ENCODE measurements around the gene TNFRSF19. TPM values are rescaled to one million over a fixed set of nuclear protein-coding genes. Genes with fewer than 3 reads are reported as not detected.

Gene TNFRSF19
- total RNA-seq, 4 donors from 2014 or later: 4.9 to 9.2 (median 7.7) TPM

DNA sequence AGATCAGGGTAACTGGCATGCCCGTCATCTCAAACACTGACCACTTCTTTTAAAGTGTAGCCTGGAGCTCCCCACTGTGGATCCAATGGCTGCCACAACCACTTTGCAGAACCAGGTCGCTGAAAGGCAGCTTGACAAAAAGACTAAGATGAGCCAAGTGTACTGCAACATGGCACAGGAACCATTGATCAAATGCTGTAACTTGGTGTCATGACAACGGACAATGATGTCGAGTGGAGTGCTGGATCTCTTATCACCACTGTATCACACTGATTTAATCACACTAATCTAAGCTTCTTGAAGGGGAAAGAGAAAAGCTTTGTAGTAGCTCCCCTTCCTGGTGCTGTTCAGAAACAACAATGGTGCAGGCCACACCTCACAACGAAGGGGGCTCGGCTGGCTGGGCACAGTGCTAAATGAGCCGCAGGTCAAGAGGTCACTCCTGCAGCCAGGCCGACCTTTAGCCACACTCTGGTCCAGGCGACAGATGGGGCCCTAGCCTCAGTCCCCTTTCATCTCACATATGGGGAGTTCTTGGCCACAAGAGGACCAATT lies 2.2 kb upstream of the TNFRSF19 start:
- WGBS, 2 donors: 61 to 62% methylated on average over 8 to 9 of the region's 9 CpGs
- H3K4me1 ChIP-seq: peaks cover 4 to 5% of the 10 kb centered on the region in 2 donors
- no peak overlapping the region for H3K4me3 ChIP-seq (replicated peaks in 1 of 3)
- intact Hi-C loops (cut with DNase I): no loop called here
- H3K36me3 ChIP-seq: no peaks in the 10 kb centered on the region
- no peak for DNase-seq
- no peaks in the 10 kb centered on the region for H3K9me3 ChIP-seq
- H3K27me3 ChIP-seq: no peaks in the 10 kb centered on the region
- no peak overlapping the region for H3K27ac ChIP-seq
- TF ChIP-seq POLR2A (IDR thresholded peaks at IDR 0.05): no peak
- TF ChIP-seq, protein P1, sequence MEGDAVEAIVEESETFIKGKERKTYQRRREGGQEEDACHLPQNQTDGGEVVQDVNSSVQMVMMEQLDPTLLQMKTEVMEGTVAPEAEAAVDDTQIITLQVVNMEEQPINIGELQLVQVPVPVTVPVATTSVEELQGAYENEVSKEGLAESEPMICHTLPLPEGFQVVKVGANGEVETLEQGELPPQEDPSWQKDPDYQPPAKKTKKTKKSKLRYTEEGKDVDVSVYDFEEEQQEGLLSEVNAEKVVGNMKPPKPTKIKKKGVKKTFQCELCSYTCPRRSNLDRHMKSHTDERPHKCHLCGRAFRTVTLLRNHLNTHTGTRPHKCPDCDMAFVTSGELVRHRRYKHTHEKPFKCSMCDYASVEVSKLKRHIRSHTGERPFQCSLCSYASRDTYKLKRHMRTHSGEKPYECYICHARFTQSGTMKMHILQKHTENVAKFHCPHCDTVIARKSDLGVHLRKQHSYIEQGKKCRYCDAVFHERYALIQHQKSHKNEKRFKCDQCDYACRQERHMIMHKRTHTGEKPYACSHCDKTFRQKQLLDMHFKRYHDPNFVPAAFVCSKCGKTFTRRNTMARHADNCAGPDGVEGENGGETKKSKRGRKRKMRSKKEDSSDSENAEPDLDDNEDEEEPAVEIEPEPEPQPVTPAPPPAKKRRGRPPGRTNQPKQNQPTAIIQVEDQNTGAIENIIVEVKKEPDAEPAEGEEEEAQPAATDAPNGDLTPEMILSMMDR (IDR thresholded peaks at IDR 0.05): no peak

DNA sequence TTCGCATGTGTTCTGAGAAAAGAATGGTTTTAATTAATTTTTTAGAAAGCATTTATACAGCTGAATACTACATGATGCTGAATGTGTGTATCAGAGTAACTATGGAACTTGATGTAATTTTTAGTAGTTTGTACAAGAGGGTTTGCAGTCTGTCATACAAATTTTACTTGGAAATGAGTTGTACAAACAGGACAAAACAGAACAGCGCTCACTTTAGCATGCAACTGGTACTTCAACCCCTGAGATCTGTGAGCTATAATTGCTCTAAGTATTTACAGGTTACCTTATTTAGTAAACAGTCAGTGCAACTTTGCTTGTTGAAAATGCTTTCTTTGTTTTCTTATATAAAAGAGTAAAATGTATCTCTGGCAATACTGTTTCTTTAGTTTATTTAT lies 706 bp downstream of the TNFRSF19 start:
- no peaks in the 10 kb centered on the region for H3K36me3 ChIP-seq
- peaks cover 4 to 5% of the 10 kb centered on the region in 2 donors for H3K4me1 ChIP-seq
- H3K9me3 ChIP-seq: no peaks in the 10 kb centered on the region
- intact Hi-C loops (cut with DNase I): loop anchor here (10.0 kb wide), 1 partner anchor 54 kb away; no protein-coding TSS in a partner anchor
- 48 to 59% methylated on average over 2 of the region's 2 CpGs for WGBS, 2 donors
- DNase-seq: no peak
- H3K27me3 ChIP-seq: no peaks in the 10 kb centered on the region
- TF ChIP-seq, protein P1 (IDR thresholded peaks at IDR 0.05): peak in 1 of 6 experiments; percentile 8
- no peak for TF ChIP-seq POLR2A (IDR thresholded peaks at IDR 0.05)
- no peak overlapping the region for H3K4me3 ChIP-seq (replicated peaks in 1 of 3)
- no peak overlapping the region for H3K27ac ChIP-seq

DNA sequence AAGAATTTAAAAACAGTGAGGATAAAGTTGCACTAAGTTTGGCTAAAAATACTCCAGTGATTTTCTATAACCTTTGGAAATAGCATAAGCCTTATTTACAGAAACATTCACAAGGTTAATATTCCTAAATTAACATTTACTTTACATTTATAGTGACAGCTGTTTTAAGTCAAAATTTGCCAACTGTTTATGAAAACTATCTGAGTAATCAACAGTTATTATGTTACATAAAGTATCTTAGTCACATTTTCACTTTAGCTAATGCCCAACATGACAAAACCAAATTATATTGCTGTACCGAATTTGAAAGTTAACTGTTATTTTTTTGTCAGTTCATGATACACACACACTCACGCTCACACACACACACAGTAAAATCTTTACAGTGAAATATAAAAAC lies 1.2 kb downstream of the TNFRSF19 start:
- no peak for DNase-seq
- H3K4me3 ChIP-seq (replicated peaks in 1 of 3): no peak overlapping the region
- no peaks in the 10 kb centered on the region for H3K27me3 ChIP-seq
- intact Hi-C loops (cut with DNase I): loop anchor here (10.0 kb wide), 1 partner anchor 53 kb away; no protein-coding TSS in a partner anchor
- H3K36me3 ChIP-seq: no peaks in the 10 kb centered on the region
- H3K27ac ChIP-seq: no peak overlapping the region
- 80 to 83% methylated on average over 2 of the region's 2 CpGs for WGBS, 2 donors
- no peaks in the 10 kb centered on the region for H3K9me3 ChIP-seq
- no peak for TF ChIP-seq POLR2A (IDR thresholded peaks at IDR 0.05)
- TF ChIP-seq, protein P1 (IDR thresholded peaks at IDR 0.05): no peak
- peaks cover 4 to 5% of the 10 kb centered on the region in 2 donors for H3K4me1 ChIP-seq

DNA sequence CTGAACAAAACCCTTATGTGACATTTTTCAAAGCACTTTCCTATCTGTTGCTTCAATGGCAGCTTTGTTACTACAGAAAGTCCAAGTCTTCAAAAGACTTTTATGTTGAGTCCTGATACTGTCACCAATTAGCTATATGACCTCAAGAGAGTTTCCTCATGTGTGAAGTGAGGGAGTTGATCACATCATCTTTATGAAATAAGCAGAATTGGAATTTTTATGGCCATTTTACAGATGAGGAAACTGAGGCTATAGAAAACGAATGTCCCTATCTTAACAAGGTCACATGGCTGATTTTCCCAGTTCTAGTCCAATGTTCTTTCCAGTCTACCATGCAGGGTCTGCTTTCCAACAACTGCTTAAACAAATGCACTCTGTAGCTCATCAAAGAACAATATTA lies 2.6 kb downstream of the TNFRSF19 start:
- no peaks in the 10 kb centered on the region for H3K27me3 ChIP-seq
- intact Hi-C loops (cut with DNase I): loop anchor here (10.0 kb wide), 1 partner anchor 52 kb away; no protein-coding TSS in a partner anchor
- H3K4me1 ChIP-seq: peaks cover 4 to 5% of the 10 kb centered on the region in 2 donors
- no peak for TF ChIP-seq POLR2A (IDR thresholded peaks at IDR 0.05)
- TF ChIP-seq, protein P1 (IDR thresholded peaks at IDR 0.05): no peak
- WGBS, 2 donors: 78 to 81% methylated on average over 1 of the region's 1 CpG
- no peak overlapping the region for H3K4me3 ChIP-seq (replicated peaks in 1 of 3)
- DNase-seq: no peak
- H3K27ac ChIP-seq: no peak overlapping the region
- H3K36me3 ChIP-seq: no peaks in the 10 kb centered on the region
- no peaks in the 10 kb centered on the region for H3K9me3 ChIP-seq

DNA sequence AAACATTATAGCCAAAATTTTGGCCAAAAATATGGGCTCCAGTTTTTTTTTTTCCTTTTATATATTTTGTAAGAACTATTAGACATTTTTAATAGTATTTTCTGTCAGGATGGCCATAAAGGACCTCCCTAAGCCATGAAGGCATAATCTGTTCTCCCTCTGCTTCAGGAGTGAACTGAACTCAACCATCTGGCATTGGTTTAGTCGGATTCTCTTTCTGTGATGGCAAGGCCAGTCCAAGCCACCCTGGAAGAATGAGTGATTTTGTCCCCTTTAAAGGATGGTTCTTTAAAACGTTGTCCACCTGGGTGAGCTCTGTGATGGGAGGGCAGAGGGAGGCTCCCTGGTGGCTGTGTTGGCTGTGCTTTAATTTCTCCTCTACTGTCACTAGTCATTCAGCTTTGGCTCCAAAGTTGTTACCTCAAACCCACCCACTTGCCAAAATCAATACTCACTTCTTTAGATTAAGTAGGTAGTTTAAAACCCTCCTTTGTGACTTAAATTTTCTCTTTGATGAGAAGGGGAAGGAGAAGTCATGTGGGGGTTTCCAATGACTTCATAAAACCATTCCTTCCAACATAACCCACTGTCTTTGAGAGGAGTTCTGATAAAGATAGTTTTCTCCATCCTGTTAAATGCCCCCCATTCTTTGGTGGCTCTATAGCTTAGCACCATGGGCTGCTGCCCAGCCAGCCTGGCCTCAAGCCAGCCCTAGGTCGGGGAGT lies 4.4 kb downstream of the TNFRSF19 start:
- no peak for DNase-seq
- TF ChIP-seq, protein P1 (IDR thresholded peaks at IDR 0.05): no peak
- TF ChIP-seq POLR2A (IDR thresholded peaks at IDR 0.05): no peak
- Histone ChIP-seq H3K36me3 (no peaks in the 10 kb centered on the region), H3K9me3 (no peaks in the 10 kb centered on the region), H3K27me3 (no peaks in the 10 kb centered on the region), H3K4me3 (replicated peaks in 1 of 3) (no peak overlapping the region), H3K4me1 (peaks cover 5 to 8% of the 10 kb centered on the region in 2 donors), H3K27ac (no peak overlapping the region)
- intact Hi-C loops (cut with DNase I): loop anchor here (10.0 kb wide), 1 partner anchor 50 kb away; no protein-coding TSS in a partner anchor
- WGBS, 2 donors: 48 to 52% methylated on average over 3 of the region's 3 CpGs

Measured in thyroid gland (tissue), 4 donors.